GM18519 (cell line): ENCODE data around the gene PDLIM4.

Experiments
- ATAC-seq: cut with Tn5 transposase; IDR thresholded peaks from one replicate; pipeline ENCODE4 v1.9.1; 2021; ENCODE audit warnings: mild to moderate bottlenecking, moderate library complexity; ENCODE audit not compliant: unreplicated experiment, low FRiP score

The PDLIM4 gene

DNA sequence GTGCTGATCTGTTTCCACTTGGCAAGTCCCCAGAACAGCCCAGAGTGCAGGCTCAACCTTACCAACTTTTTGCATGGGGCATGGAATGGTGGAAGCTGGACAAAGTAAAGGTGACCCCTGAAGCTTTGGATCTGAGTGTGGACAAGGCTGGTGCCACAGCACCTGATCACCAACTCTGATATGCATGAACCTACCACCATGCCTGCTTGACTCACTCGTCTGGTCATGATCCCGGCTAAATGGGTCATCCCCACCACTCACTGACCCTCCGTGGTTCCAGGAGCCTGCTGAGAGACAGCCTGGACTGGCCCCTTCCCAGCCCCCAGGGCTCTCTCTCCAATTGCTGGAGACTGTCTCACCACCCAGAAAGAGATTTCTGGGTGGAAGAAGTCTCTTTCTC is 22.3 kb downstream of the PDLIM4 start:
- ATAC-seq, result no peak

DNA sequence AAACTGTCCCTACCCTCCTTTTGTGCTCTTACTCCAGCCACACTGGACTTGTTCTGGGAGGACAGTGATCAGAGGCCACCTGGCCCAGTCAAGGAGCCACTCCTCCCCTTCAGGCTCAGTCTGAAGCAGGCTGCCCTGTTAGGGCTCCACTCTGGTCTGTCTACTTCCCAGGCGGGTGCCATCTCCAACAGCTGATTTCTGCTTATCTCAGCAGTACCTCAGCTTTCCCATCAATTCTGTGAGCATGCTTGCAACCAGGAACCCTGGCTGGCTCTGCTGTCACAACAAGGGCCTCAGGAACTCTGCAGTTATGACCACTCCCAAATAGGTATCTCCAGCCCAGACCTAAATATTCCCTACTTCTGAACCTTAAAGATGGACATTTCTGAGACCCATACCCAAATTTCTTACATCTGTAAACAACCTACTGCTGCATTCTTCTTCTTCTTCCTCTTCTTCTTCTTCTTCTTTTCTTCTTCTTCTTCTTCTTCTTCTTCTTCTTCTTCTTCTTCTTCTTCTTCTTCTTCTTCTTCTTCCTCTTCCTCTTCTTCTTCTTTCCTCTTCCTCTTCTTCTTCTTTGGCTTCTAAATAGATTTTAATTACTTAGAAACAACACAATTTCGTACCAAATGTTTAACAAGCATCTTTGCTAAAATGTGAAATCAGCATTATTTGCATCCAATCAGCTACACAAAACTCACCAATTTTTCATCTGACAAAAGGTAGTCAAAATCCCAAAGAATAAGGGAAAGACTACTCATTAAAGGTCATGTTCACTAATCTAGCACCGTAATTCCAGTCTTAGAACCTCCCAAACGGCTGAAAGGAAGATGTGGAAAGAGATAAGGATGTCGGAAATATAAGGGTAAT is 23.1 kb downstream of the PDLIM4 start:
- no peak for ATAC-seq

DNA sequence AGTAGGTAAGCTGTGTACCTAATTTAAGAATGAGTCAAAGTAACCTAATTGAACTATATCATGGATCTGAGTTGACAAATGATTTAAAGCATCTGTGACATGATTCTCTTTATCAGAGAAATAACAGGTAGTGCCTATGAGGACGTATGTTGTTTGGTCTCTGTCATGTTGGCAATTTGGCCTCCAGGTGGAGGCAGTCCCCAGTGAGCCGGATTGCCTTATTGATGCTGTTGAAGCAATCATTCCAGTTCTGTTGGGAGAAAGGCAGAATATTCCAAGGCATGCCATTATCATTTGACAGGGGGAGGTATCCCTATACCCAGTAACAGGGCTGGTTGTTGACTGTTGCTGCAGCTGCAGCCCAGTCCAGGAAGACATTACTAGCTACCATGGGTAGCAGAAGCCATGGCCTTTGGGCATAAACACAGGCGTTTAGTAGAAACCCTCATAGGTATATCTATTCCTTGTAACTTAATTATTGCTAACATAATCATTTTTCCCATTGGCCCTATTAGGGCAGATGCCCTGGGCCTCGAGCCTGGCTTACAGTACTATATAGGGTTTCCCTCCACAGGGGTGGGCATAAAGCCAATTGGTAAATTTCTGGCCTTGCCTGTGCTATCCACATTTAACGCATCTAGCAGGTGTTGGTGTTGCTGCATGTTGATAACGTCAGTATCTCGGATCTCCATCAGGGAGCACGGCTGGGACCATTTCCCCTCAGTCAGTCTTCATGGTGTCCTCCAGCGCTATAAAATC is 24.5 kb downstream of the PDLIM4 start:
- ATAC-seq, result no peak

DNA sequence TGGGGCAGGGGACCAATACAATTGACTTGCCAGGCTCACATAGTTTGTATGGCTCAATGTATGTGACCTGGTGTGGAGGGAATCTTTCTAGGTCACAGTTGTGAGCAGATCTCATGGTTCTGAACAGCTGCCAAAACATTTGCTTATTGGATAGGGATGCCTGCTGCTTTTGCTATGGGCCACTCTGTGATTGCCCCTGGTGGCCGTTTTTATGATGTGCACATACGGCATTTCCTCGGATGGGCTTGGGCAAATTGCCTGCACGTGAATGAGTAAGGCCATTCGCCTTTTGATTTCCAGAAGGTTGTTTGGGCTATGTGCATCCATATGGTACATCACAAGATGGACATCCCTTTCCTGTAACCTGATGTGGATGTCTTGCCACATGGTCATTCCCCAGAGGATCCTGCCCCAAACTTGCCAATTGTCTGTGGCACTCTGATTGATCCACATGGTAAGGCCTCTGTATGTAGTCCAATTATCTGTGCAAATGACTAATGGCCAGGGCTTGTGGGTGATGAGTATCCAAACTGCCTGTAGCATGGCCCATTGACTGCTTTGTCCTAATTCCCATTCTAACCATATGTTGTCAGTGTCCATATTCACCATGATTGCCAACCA is 26.0 kb downstream of the PDLIM4 start:
- no peak for ATAC-seq

DNA sequence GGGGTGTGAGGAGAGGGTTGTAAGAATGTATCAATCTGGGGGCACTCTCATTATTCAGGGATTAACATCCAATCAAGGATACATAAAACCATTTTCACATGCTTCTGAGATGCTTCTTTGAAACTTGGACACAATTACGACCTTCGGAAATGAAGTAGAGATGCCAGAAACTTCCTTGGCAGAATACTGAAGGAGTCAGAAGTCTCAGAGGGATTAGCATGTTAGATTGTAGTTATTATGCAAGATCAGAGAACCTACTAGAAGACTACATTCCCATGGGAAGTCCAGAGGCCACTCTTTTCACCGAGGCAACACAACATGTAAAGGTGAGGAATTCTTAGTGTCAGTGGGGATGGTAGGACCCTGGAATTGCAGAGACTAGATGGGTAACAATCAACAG is 31.6 kb downstream of the PDLIM4 start:
- ATAC-seq, result no peak

DNA sequence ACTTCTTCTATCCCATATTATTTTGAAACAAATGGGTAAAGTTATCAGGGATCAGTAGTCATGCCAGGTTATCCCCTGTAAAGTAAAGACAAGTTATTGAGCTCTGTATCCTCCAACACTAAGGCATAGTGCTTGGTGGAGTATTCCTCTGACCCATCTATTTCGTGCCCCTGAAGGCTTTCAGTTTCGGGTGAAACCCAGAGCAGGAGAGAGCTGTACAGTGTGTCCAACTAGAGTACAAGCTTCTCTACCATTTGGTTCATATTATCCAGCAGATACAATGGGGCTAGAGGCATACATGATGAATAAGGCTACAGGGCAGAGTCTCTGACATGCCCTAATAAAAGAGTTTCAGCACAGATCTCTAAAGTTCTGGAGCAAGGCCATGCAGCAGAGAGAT is 33.5 kb downstream of the PDLIM4 start:
- ATAC-seq, result no peak

DNA sequence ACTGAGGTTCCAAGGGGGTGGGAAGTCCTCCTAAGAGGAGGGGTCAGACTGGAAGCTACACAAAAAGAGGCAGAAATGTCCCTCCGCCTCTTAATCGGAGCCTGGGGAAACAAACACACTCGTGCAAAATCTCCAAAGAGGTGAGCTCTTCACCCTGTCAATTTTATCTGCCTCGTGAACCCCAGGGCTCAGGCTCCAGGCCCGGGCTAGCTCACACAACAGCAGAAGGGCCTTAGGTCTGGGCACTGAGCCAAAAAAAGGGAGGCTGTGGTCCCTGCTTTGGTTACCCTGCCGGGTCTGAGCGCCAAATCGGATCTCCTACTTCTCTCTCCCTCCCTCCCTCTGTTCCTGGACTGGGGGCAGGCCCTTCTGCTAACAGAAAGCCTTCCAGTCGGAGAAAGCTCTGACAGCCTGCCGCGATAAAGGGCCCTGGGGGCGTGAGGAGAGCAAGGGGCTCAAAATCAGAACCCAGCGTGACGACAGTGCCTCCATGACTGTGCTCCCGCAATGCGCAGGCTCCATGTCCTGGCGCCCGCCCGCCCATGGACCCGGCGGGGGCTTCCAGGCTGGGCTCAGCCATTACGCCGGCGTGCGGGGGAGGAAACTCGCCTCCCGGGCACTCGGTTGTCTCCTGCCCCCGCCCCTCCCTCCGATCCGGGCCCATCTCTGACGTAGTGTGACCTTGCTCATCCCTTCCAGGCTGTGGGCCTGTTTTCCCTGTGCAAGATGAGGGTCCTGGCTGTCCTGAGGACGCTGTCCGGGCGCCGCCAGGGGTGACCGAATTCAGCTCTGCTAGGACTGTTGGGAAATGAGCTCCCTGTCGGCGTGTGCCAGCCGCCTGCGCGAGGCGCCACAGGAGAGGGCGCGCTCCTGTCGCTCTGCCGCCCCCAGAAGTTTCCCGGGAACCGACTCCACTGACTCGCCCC is 35.8 kb downstream of the PDLIM4 start:
- peak; percentile 24 for ATAC-seq

DNA sequence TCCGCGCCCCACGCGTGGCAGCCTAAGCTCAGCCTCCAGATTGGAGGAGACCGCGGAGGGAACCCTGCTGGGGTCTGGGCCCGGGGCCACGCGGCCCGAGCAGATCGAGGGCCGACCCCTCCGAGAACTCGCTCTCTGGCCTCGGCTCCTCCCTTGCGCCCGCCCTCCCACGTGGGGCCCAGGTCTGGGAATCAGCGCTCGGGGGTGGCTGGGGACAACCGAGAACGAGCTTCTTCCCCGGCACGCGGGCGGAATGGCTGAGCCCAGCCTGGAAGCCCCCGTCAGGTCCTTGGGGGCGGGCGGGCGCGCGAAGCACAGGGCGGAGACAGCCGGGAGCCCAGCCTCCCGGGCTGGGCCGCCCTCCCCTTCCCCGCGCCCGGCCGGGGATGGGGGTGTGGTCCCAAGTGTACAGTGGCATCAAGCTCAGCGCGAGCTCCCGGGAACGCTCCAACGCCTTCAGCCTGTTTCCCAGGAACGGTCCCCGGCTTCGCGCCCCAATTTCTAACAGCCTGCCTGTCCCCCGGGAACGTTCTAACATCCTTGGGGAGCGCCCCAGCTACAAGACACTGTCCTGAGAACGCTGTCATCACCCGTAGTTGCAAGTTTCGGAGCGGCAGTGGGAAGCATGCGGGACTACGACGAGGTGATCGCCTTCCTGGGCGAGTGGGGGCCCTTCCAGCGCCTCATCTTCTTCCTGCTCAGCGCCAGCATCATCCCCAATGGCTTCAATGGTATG is 36.7 kb downstream of the PDLIM4 start, which contains the start of gene SLC22A4:
TSS of gene SLC22A4 (plus strand) at position 403 of the 736 bp plus-strand sequence. CDS start at position 626, 223 bp downstream.
- ATAC-seq, result peak; percentile 42

DNA sequence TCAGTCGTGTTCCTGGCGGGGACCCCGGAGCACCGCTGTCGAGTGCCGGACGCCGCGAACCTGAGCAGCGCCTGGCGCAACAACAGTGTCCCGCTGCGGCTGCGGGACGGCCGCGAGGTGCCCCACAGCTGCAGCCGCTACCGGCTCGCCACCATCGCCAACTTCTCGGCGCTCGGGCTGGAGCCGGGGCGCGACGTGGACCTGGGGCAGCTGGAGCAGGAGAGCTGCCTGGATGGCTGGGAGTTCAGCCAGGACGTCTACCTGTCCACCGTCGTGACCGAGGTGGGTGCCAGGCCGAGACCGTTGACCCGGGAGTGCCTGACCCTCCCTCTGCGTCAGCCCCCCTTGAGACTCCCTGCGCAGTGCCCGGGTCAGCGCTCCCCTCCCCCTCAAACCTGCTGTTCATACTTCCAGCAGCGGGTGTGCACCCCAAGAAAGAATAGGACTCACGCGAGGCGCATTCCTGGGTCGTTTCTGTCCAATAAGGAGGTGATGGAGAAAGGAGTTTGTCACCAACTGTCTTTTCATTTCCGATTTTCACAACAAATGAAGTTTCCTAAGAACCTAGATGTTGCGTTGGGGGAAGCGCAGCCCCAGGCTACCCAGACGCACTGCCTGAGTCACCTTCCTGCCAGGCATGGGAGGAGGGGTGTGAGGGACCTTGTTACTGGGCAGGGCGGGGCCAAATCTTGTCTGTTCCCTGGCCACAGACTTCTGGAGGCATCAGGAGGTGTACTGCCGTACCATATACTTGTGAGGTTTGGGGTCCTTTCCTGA is 37.4 kb downstream of the PDLIM4 start:
- ATAC-seq, result peak; percentile 1

DNA sequence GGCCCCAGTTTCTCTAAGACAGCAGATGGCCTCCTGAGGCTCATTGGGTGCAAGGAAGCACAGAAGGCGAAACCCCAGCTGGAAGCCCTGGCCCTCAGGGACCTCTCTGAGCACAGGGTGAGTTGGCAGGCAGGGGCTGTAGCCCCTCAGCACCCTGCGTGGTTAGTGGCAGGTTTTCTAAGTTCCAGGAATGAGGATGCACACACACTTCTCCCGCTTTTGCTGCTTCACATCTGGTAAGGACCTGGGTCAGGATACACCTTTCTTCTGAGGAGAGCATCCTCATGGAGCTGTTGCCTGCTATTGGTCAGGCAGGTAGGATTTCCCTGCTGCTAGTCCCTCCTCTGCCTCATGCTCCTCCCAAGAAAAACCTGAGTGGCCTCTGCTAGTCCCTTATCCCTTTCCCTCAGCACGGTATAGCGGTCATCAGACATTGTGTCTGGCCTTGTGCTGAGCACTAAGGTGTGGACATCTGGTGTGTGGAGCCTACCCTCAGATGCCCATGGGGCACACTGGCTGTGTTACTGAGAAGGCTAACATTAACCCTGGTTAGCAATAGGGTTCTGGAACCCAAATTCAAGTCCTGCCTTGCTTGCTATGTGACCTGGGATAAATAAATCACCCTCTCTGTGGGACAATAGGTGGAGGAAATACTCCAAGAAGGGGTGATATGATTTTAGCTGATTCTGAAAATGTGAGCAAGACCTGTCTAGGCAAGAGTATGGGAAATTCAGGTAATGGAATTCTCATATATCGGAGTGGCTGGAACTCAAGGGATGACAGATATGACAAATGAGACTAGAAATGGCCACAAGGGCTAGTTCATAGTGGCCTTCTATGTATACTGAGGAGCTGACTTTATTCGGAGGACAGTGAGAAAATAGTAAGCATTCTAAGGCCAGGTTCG is 38.3 kb downstream of the PDLIM4 start:
- ATAC-seq, result no peak

DNA sequence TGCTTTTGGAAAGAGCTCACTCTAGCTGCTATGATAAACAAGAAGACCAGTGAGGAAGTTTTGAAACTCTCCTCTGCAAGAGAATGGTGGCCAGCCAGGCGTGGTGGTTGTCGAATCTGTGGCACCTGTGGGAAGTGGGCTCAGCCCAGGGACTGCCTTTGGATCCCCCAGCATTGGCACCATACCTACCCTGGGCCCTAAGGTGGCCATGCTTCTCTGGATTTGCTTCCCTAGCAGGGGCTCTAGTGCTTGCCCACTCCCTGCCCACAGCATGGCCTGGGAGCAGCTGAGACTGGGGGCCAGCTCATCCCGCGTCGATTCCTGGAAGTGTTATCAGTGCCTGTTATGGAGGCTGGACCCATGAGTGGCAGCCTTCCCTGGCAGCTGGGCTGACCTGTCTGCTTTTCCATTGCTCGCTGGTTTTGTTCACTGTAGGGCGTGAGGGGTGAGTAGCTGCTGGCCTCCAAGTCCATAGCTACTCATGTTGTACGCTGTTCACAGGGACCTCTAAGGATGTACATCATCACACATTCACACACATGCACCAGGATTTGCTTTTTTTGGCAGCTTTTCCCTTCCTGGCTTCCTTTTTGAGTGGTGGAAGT is 39.0 kb downstream of the PDLIM4 start:
- ATAC-seq, result no peak

DNA sequence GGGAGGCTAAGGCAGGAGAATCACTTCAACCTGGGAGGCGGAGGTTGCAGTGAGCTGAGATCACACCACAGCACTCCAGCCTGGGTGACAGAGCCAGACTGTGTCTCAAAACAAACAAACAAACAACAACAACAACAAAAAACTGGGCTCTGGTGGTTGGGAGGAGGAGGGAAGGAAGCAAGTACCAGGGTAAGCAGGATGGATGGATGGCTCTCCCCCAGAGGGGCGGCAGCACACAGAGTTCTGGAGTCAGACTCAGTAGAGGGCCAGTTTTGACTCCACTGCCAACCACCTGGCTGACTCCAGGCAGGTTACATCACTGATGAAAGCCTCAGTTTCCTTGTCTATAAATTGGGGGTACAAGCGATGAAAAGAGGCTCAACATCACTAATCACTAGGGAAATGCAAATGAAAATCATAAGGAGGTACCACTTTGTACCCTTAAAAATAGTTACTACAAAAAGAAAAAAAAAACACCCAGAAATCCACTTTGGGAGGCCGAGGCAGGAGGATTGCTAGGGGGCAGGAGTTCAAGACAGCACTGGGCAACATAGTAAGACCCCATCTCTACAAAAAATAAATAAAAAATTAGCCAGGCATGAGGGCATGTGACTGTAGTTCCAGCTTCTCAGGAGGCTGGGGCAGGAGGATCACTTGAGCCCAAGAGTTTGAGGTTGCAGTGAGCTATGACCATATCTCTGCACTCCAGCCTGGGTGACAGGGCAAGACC is 39.9 kb downstream of the PDLIM4 start:
- ATAC-seq, result no peak

DNA sequence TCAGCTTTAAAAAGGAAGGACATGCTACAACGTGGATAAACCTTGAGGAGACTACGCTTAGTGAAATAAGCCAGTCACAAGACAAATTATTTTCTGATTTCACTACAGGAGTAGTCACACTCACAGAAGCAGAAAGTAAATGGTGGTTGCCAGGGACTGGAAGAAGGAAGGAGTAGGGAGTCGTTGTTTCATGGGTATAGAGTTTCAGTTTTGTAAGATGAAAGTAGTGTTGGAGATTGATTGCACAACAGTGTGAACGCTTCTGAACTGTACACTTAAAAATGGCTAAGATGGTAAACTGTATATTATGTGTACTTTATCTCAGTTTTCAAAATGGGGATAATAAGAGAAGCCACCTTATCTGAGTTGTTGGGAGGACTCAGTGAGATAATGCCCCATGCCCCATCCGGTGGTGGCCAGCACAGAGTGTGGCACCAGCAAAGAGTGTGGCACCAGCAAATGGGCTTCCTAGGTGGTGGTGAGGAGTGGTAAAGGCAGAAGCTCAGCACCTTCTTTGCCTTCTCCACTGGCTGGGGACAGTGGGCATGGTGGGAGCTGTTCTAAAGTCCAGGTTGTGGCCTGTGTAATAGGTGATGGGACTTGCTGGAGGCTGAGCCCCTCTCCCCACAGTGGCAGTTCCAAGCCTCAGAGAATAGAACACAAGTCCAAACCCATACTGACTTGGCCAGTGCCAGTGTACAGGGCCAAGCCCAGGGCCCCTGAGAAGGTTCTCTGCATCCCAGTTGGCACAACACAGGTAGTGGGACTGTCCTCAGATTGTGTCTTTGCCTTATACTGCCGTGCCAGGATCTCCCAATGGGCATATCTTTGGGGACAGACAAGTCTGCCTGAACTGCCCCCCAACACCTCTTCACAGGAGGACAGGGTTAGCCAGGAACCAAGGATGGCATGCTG is 41.1 kb downstream of the PDLIM4 start:
- ATAC-seq, result no peak

DNA sequence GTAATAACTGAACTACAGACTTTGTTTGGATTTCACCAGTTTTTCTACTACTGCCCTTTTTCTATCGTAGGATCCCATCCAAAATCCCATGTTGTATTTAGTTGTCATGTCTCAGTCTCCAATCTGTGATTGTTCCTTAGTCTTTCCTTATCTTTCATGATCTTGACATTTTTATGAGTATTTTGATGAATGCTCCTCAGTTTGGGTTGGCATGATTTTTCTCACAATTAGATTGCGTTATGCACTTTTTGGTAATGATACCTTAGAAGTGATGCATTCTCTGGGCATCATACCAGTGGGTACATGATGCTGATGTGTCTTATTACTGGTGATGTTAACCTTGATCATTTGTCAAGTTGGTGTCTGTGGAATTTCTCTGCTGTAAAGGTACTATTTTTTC is 42.4 kb downstream of the PDLIM4 start:
- ATAC-seq, result no peak

DNA sequence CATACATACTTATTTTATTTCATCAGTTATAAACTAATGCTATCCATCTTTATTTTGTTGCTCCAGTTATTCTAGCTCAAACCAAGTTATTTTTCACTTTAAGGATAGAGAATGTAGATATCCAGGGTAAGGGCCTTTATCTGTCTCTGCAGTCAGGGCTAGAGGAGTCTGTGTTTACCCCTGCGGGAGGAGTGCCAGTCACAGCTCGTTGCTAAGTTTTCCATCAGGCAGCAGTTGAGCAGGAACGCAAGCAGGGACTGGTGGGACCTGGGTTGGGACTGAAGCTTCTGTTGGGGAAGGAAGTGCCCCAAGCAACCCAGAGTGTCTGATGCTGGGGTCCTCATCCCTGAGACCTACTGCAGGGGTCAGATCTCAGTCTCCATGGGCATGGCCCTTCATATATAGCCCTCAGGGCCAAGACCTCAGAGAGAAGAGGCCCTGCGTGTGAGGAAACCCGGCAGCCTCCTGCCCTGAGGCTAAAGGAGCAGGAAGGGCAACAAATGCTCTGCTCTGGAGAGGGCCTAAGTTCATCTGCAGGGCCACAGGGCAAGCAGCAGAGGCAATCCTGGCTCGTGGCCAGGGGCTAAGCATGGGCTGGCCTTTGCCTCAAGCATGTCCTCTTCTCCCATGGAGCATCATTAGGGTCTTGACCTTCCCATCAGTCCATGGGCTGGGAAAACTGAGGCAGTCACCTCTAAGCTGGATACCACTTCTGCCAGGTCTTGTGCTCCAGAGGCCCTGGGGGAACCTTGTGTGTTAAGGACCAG is 43.3 kb downstream of the PDLIM4 start:
- ATAC-seq, result no peak
